Esophagus (tissue), 2 donors: ENCODE measurements around the gene RNU1-3. TPM values are rescaled to one million over a fixed set of nuclear protein-coding genes. Genes with fewer than 3 reads are reported as not detected.
"Not testable (repeated sequence)": the region's sequence is repeated elsewhere in the genome, so short reads cannot be mapped to it uniquely, and the experiment has no call there.

ENCODE experiments used
- H3K27ac ChIP-seq, 2 donors: one replicate each; pipeline ENCODE4 v1.5.1; 2013; ENCODE audit warnings: low read depth in 2 of 2, mild to moderate bottlenecking in 2 of 2, inconsistent platforms in 1 of 2, low read length in 1 of 2, moderate library complexity in 1 of 2
- H3K27me3 ChIP-seq, 2 donors: one replicate each; pipeline ENCODE4 v1.6.1; 2013; ENCODE audit warnings: low read length in 2 of 2, control low read depth in 1 of 2, mild to moderate bottlenecking in 1 of 2; ENCODE audit not compliant: insufficient read depth in 2 of 2, control insufficient read depth in 1 of 2
- H3K36me3 ChIP-seq, 2 donors: one replicate each; pipeline ENCODE4 v1.6.1; 2013; ENCODE audit warnings: low read length in 1 of 2; ENCODE audit not compliant: control insufficient read depth in 2 of 2, insufficient read depth in 2 of 2
- H3K4me1 ChIP-seq, 2 donors: one replicate each; pipeline ENCODE4 v1.6.1; 2013; ENCODE audit warnings: low read length in 1 of 2; ENCODE audit not compliant: control insufficient read depth in 2 of 2, insufficient read depth in 2 of 2
- H3K4me3 ChIP-seq, 2 donors: one replicate each; pipeline ENCODE4 v1.5.1; 2013; ENCODE audit warnings: low read length in 2 of 2, mild to moderate bottlenecking in 2 of 2, low read depth in 1 of 2, moderate library complexity in 1 of 2
- H3K9me3 ChIP-seq, 2 donors: one replicate each; pipeline ENCODE4 v1.6.1; 2013; ENCODE audit warnings: mild to moderate bottlenecking in 2 of 2, low read depth in 1 of 2, low read length in 1 of 2, moderate library complexity in 1 of 2; ENCODE audit not compliant: control insufficient read depth in 2 of 2, insufficient read depth in 1 of 2
- WGBS, 2 donors: extraction: QIAGEN DNeasy Blood & Tissue Kit; methylation state at CpG; one replicate each; pipeline ENCODE4 v1.1.7; 2013; 5-methylcytosine and 5-hydroxymethylcytosine counted together
- polyA plus RNA-seq, 2 donors: library from polyadenylated mRNA; stranded (reverse); fragments of 200-250 nt; gene quantifications; one replicate each; pipeline ENCODE4 v1.2.3, GENCODE V29; 2013
- donor health status: healthy with polysubstance abuse.
- donor health status: Bipolar disorder and iron deficiency.

The RNU1-3 gene
- polyA plus RNA-seq, 2 donors: not detected

- no peaks in the 10 kb centered on the region for H3K4me1 ChIP-seq
- no peak overlapping the region for H3K4me3 ChIP-seq
- WGBS, 2 donors: 92 to 94% methylated on average over 20 of the region's 20 CpGs
- H3K9me3 ChIP-seq: no peaks in the 10 kb centered on the region
- no peak overlapping the region for H3K27ac ChIP-seq
- H3K36me3 ChIP-seq: peaks cover 18 to 53% of the 10 kb centered on the region in 2 donors
- H3K27me3 ChIP-seq: no peaks in the 10 kb centered on the region
Observed at GRCh38 chr1:16631248-16632043, 35.3 kb downstream of the RNU1-3 start.

- Histone ChIP-seq H3K4me3 (no peak overlapping the region), H3K36me3 (peaks cover 22 to 60% of the 10 kb centered on the region in 2 donors), H3K27ac (no peak overlapping the region), H3K9me3 (no peaks in the 10 kb centered on the region), H3K27me3 (no peaks in the 10 kb centered on the region), H3K4me1 (no peaks in the 10 kb centered on the region)
- 93 to 94% methylated on average over 36 of the region's 36 CpGs for WGBS, 2 donors
Observed at GRCh38 chr1:16630661-16631247, 36.0 kb downstream of the RNU1-3 start.

GRCh38 chr1:16629916-16630530 lies 36.7 kb downstream of the RNU1-3 start:
- H3K27me3 ChIP-seq, H3K27ac ChIP-seq, H3K4me1 ChIP-seq, H3K4me3 ChIP-seq, H3K9me3 ChIP-seq: not testable (repeated sequence)
- H3K36me3 ChIP-seq: peaks cover 26 to 64% of the 10 kb centered on the region in 2 donors
- whole genome bisulfite sequencing, 2 donors: 95 to 96% methylated on average over 21 of the region's 21 CpGs

- WGBS, 2 donors: 90 to 92% methylated on average over 19 of the region's 19 CpGs
- Histone ChIP-seq H3K27me3 (no peaks in the 10 kb centered on the region), H3K4me3 (no peak overlapping the region), H3K4me1 (peaks cover 0 to 8% of the 10 kb centered on the region in 2 donors), H3K27ac (no peak overlapping the region), H3K9me3 (no peaks in the 10 kb centered on the region), H3K36me3 (peaks cover 26 to 65% of the 10 kb centered on the region in 2 donors)
Observed at GRCh38 chr1:16628361-16629111, 38.2 kb downstream of the RNU1-3 start.

GRCh38 chr1:16626409-16626983 lies 40.3 kb downstream of the RNU1-3 start:
- H3K4me1 ChIP-seq, H3K4me3 ChIP-seq, H3K27me3 ChIP-seq, H3K9me3 ChIP-seq, H3K27ac ChIP-seq: not testable (repeated sequence)
- H3K36me3 ChIP-seq: peaks cover 15 to 60% of the 10 kb centered on the region in 2 donors
- WGBS, 2 donors: 86 to 89% methylated on average over 15 of the region's 15 CpGs

- no peaks in the 10 kb centered on the region for H3K27me3 ChIP-seq
- 91 to 92% methylated on average over 25 of the region's 25 CpGs for WGBS, 2 donors
- H3K4me3 ChIP-seq: no peak overlapping the region
- peaks cover 0 to 10% of the 10 kb centered on the region in 2 donors for H3K4me1 ChIP-seq
- no peak overlapping the region for H3K27ac ChIP-seq
- H3K36me3 ChIP-seq: peaks cover 15 to 54% of the 10 kb centered on the region in 2 donors
- no peaks in the 10 kb centered on the region for H3K9me3 ChIP-seq
Observed at GRCh38 chr1:16625497-16626408, 41.0 kb downstream of the RNU1-3 start.

- WGBS, 2 donors: 48 to 50% methylated on average over 27 of the region's 27 CpGs
- Histone ChIP-seq H3K4me1 (peaks cover 0 to 10% of the 10 kb centered on the region in 2 donors), H3K27ac (peak overlapping the region; percentile 12 to 56), H3K36me3 (peaks cover 15 to 47% of the 10 kb centered on the region in 2 donors)
- H3K27me3 ChIP-seq, H3K4me3 ChIP-seq, H3K9me3 ChIP-seq: not testable (repeated sequence)
Observed at GRCh38 chr1:16623812-16624719, 42.7 kb downstream of the RNU1-3 start.

GRCh38 chr1:16623337-16623736 lies 43.4 kb downstream of the RNU1-3 start:
- H3K27me3 ChIP-seq, H3K4me3 ChIP-seq, H3K9me3 ChIP-seq: not testable (repeated sequence)
- 47 to 55% methylated on average over 7 of the region's 7 CpGs for WGBS, 2 donors
- Histone ChIP-seq H3K36me3 (peaks cover 9 to 44% of the 10 kb centered on the region in 2 donors), H3K27ac (peak overlapping the region in 1 of 2 donors; percentile 51), H3K4me1 (peaks cover 0 to 10% of the 10 kb centered on the region in 2 donors)
